Right lobe of liver (tissue), 6 donors: ENCODE data around the gene GALNTL6. TPM values are rescaled to one million over a fixed set of nuclear protein-coding genes. Genes with fewer than 3 reads are reported as not detected.

Experiments
- ATAC-seq, 4 donors: fragments of 200-7000 bp; cut with Tn5 transposase; one replicate each; pipeline ENCODE4 v1.9.1; 2020; ENCODE audit warnings: mild to moderate bottlenecking in 4 of 4, moderate library complexity in 4 of 4
- DNase-seq, 3 donors: peaks; one replicate each; pipeline ENCODE4 v3.0.0-alpha.2; 2020
- H3K27ac ChIP-seq, 3 donors: fragments of 200-600 bp; one replicate each; pipeline ENCODE4 v1.8.0; 2022
- H3K27me3 ChIP-seq, 2 donors: fragments of 200-600 bp; one replicate each; pipeline ENCODE4 v1.8.0; 2022
- H3K36me3 ChIP-seq, 4 donors: fragments of 200-600 bp; sonication (generic) in 1 of 4; one replicate each; pipeline versions ENCODE4 v1.5.1 to v1.8.0; 2017 to 2022; ENCODE audit warnings: control low read depth in 1 of 4
- H3K4me1 ChIP-seq, 4 donors: fragments of 200-600 bp; sonication (generic) in 1 of 4; one replicate each; pipeline versions ENCODE4 v1.5.1 to v1.8.0; 2017 to 2022; ENCODE audit warnings: control low read depth in 1 of 4
- H3K4me3 ChIP-seq, 3 donors: fragments of 200-600 bp; one replicate each; pipeline ENCODE4 v1.8.0; 2022
- H3K9me3 ChIP-seq, 4 donors: fragments of 200-600 bp; sonication (generic) in 1 of 4; one replicate each; pipeline versions ENCODE4 v1.5.1 to v1.8.0; 2017 to 2022; ENCODE audit warnings: control low read depth in 1 of 4
- CTCF ChIP-seq, 4 donors: fragments of 200-600 bp in 3 of 4; fragments of 450-650 bp in 1 of 4; IDR thresholded peaks; one replicate each; pipeline versions ENCODE4 v1.5.1 to v1.8.0; 2016 to 2022; ENCODE audit warnings: antibody characterized with exemption in 4 of 4, mild to moderate bottlenecking in 2 of 4
- POLR2A ChIP-seq: fragments of 450-650 bp; IDR thresholded peaks from one replicate; pipeline ENCODE4 v1.6.1; 2017; ENCODE audit warnings: antibody characterized with exemption, mild to moderate bottlenecking
- WGBS: methylation state at CpG from one replicate; pipeline ENCODE4 v1.1.6; 2018; ENCODE audit warnings: low coverage, low lambda C conversion rate; ENCODE audit not compliant: insufficient coverage; ENCODE audit errors: missing lambda C conversion rate; 5-methylcytosine and 5-hydroxymethylcytosine counted together
- intact Hi-C, 2 donors: fragments of 100-400 bp; cut with DNase I; formaldehyde crosslinking; loops; one replicate each; pipeline versions ENCODE4 v1.11.2 to v1.14.1; 2022
- total RNA-seq, 6 experiments: library from RNA; depleted of rRNA in 2 of 6; stranded (reverse); fragments of >200 nt in 2 of 6; fragmentation: NEBNext Ultra II Directional in 3 of 6; extraction: Animal tissue kit (Norgen Biotek cat#: 25700) in 3 of 6; gene quantifications; one replicate each; pipeline versions ENCODE4 v1.1.0 to v1.2.4, GENCODE V29; 2016 to 2023
- donor health status: DM: no; HTN: yes; CAD: no.
- donor health status: DM: no; HTN: no; CAD: no.
- donor health status: DM: no; HTN: no; CAD: no.
- donor health status: DM: no; HTN: yes; CAD: no.
- donor health status: DM: no; HTN: yes; CAD: no.

Gene GALNTL6
- total RNA-seq, 6 experiments from 2014 or later = 0.15 to 1.1 (median 0.30) TPM; not detected in 3

DNA sequence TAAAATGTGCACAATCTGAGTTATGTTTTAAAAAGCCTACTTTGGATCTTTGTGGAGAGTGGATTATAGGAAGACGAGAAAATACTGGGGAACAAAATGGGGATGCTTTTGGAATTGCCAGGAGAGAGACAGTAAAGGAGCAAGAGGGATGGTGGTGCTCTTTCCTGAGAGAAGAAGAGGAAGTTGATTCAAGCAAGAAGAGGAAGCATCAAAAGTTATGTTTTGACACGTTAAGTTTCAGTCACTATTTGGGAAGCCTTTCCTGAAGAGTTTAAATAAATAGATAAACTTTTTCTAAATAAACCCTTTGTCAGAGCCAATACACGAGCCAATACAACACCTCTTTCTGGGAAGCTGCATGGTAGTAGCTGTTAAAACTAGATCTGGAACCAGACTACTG is 394.1 kb downstream of the GALNTL6 start:
- H3K4me3 ChIP-seq = no peak overlapping the region
- no peaks in the 10 kb centered on the region for H3K36me3 ChIP-seq
- no peaks in the 10 kb centered on the region for H3K4me1 ChIP-seq
- no peak overlapping the region for H3K27ac ChIP-seq
- WGBS = 18% methylated on average over 3 of the region's 3 CpGs
- intact Hi-C loops = no loop called here
- ATAC-seq (no peak), DNase-seq (no peak)
- H3K27me3 ChIP-seq = no peaks in the 10 kb centered on the region
- no peaks in the 10 kb centered on the region for H3K9me3 ChIP-seq
- no peak for TF ChIP-seq POLR2A
- no peak for TF ChIP-seq CTCF (IDR thresholded peaks at IDR 0.05)

DNA sequence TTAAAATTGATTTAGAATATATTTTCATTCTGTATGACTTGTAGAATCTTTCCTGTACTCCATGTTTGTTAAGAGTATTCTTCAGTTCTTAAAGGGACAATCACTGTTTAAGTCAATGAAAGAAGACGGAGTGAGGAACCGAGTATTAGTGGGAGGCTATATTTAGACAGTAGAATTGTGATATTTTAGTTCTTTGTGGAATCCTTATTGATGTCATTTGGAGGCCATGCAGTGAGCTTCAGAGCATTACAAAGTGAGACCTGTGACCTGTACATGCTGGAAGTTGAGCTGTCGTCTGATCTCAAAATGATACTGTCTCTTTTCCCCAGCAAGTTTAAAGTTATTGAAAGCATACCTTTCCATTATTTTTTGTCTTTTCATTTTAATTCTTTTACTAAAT is 394.7 kb downstream of the GALNTL6 start:
- no peak overlapping the region for H3K27ac ChIP-seq
- H3K9me3 ChIP-seq = no peaks in the 10 kb centered on the region
- H3K27me3 ChIP-seq = no peaks in the 10 kb centered on the region
- no peaks in the 10 kb centered on the region for H3K4me1 ChIP-seq
- WGBS = 28% methylated on average over 3 of the region's 3 CpGs
- DNase-seq (no peak), ATAC-seq (no peak)
- intact Hi-C loops = no loop called here
- H3K36me3 ChIP-seq = no peaks in the 10 kb centered on the region
- no peak for TF ChIP-seq POLR2A
- no peak for TF ChIP-seq CTCF (IDR thresholded peaks at IDR 0.05)
- no peak overlapping the region for H3K4me3 ChIP-seq

DNA sequence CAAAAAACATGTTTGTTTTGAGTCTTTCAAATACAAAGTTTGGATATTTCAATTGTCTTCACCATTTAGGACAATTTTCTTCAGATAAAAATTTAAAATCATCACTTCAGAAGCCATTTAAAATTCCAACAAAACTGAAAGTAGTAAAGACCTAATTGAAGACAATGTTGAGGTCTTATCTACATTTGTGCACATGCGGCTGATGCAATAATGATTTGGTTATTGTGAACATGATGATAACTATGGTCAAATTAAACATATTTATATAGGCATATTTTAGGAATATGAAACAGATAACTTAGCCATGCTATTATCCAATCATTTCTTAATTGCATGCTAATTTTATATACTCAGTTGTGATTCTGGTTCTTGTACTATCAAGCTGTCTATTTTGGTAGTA is 407.5 kb downstream of the GALNTL6 start:
- no peaks in the 10 kb centered on the region for H3K9me3 ChIP-seq
- H3K27me3 ChIP-seq = no peaks in the 10 kb centered on the region
- intact Hi-C loops = no loop called here
- no peak overlapping the region for H3K27ac ChIP-seq
- ATAC-seq (no peak), DNase-seq (no peak)
- H3K4me3 ChIP-seq = no peak overlapping the region
- TF ChIP-seq POLR2A (no peak), CTCF (IDR thresholded peaks at IDR 0.05) (no peak)
- no peaks in the 10 kb centered on the region for H3K36me3 ChIP-seq
- WGBS = 0% methylated on average over 1 of the region's 1 CpG
- no peaks in the 10 kb centered on the region for H3K4me1 ChIP-seq

DNA sequence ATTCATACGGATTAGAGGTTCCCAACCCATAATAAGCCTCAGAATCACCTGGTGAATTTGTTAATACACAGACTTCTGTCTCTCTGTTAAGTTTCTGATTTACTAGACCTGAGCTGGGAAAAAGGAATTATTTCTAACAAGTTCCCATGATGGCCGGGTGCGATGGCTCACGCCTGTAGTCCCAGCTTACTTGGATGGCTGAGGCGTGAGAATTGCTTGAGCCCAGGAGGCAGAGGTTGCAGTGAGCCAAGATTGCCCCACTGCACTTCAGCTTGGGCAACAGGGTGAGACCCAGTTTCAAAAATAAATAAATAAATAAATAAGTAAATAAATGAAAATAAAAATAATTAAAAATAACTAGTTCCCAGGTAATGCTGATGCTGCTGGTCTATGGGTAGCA is 412.3 kb downstream of the GALNTL6 start:
- Histone ChIP-seq H3K4me3 (no peak overlapping the region), H3K27ac (no peak overlapping the region), H3K4me1 (no peaks in the 10 kb centered on the region), H3K36me3 (no peaks in the 10 kb centered on the region), H3K27me3 (no peaks in the 10 kb centered on the region), H3K9me3 (no peaks in the 10 kb centered on the region)
- 81% methylated on average over 5 of the region's 5 CpGs for WGBS
- no peak for ATAC-seq
- intact Hi-C loops = no loop called here
- TF ChIP-seq POLR2A = no peak
- no peak for TF ChIP-seq CTCF (IDR thresholded peaks at IDR 0.05)
- DNase-seq = no peak

DNA sequence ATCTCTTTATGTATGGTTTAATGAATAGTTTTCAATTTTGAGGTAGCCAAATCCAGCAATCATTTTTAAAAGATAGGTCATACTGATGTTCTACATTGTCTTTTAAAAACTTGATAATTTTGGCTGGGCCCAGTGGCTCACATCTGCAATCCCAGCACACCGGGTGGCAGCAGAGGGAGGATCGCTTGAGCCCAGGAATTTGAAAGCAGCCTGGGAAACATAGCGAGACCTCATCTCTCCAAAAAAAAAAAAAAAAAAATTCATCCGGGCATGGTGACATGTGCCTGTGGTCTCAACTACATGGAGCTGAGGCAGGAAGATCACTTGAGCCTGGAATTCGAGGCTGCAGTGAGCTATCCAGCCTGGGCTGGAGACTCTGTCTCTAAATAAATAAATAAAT is 419.8 kb downstream of the GALNTL6 start:
- no peaks in the 10 kb centered on the region for H3K36me3 ChIP-seq
- 23% methylated on average over 5 of the region's 5 CpGs for WGBS
- no peaks in the 10 kb centered on the region for H3K4me1 ChIP-seq
- intact Hi-C loops = no loop called here
- H3K27me3 ChIP-seq = no peaks in the 10 kb centered on the region
- H3K4me3 ChIP-seq = no peak overlapping the region
- no peak for ATAC-seq
- no peaks in the 10 kb centered on the region for H3K9me3 ChIP-seq
- no peak overlapping the region for H3K27ac ChIP-seq
- TF ChIP-seq POLR2A (no peak), CTCF (IDR thresholded peaks at IDR 0.05) (no peak)
- DNase-seq = no peak
